ENCODE measurements around the gene ADAMTSL2. TPM values are rescaled to one million over a fixed set of nuclear protein-coding genes. Genes with fewer than 3 reads are reported as not detected.

ADAMTSL2 gene
- total and polyA plus RNA-seq, 2 of the 13 experiments (the other 11 are each of a cell fraction or from before 2014, with no cell fraction given) = 1.9 to 3.8 TPM

DNA sequence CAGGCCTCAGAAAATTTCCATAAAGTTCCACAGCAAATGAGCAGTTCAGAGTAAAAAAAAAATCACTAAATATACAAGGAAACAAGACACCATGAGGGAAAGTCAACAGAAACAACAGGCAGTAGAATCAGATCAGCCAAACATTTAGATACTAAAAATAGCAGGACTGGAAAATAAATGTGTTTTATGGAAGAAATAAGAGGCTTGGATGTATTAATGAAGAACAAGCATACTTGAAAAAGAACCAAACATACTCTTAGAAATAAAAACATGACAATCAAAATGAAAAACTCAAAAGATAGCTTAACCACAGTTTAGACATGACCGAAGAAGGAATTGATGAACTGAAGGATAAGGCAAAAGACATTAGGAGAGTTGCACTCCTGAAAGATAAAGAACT lies 32.4 kb upstream of the ADAMTSL2 start (continued):
- TF ChIP-seq CEBPZ (IDR thresholded peaks at IDR 0.05; ENCODE audit: low read length) (no peak), MED13 (CRISPR knock-in tag; IDR thresholded peaks at IDR 0.05) (no peak)

- TF ChIP-seq GLI4 (CRISPR knock-in tag; IDR thresholded peaks at IDR 0.05; ENCODE audit: borderline replicate concordance) = 0 out of 2 replicates have a peak, but pooled peaks have one; percentile 8
- no peak for TF ChIP-seq ZNF274 (CRISPR knock-in tag; IDR thresholded peaks at IDR 0.05)
- no peak overlapping the region for H2AFZ ChIP-seq (ENCODE audit: low read length)
- DNase-seq (ENCODE audit: low spot score) (no peak), FAIRE-seq (no peak), ATAC-seq (no peak)
- H3K36me3 ChIP-seq (replicated peaks in 1 of 2; ENCODE audit: control insufficient read depth in 1 of 2, insufficient read depth in 2 of 2, low read length in 2 of 2) = no peaks in the 10 kb centered on the region
- no peak overlapping the region for H3K9ac ChIP-seq (ENCODE audit: insufficient read depth, low read depth, low read length)
- no peaks in the 10 kb centered on the region for H4K20me1 ChIP-seq (ENCODE audit: insufficient read depth, low read length)
- H3K79me2 ChIP-seq (ENCODE audit: insufficient read depth, low read length) = no peaks in the 10 kb centered on the region
- peaks cover 47% of the 10 kb centered on the region for H3K4me1 ChIP-seq (ENCODE audit: insufficient read depth, low read length)
- in situ Hi-C loops (cut with HindIII; ENCODE audit: extremely low pct_ligation_motif_present, low pct_unique_long_range_greater_than_20kb) (no loop called here), intact Hi-C loops (cut with micrococcal nuclease; ENCODE audit: unreplicated experiment) (no loop called here)
- no peak overlapping the region for H3K4me2 ChIP-seq (ENCODE audit: low read depth, low read length)
- H3K4me3 ChIP-seq (replicated peaks in 1 of 3; ENCODE audit: insufficient read depth in 1 of 3, low read depth in 2 of 3, low read length in 3 of 3) = no peak overlapping the region
- H3K27ac ChIP-seq (ENCODE audit: extremely low read length, insufficient read depth, low read length) = no peak overlapping the region
- ChIA-PET CTCF (ENCODE audit: low intra/inter-chr PET ratio, low total read pairs) (no interaction called here), POLR2A (interaction anchor here (1.6 to 1.7 kb wide), 3 partner anchors 9 to 210 kb away, joined by 4 to 7 read pairs (median 6); partner anchors contain the start of gene SLC2A6)
- H3K9me3 ChIP-seq (ENCODE audit: low read length) = peaks cover 11% of the 10 kb centered on the region
- WGBS (ENCODE audit: low lambda C conversion rate) = 89% methylated on average over 6 of the region's 13 CpGs
- H3K27me3 ChIP-seq (ENCODE audit: control insufficient read depth in 1 of 2, insufficient read depth in 2 of 2, low read length in 2 of 2) = peaks cover 0 to 18% of the 10 kb centered on the region in 2 experiments; a peak in 3 of 5 replicates
- no TSS peak for BruUV-seq (replicated peaks)
Observed at GRCh38 chr9:133505186-133505830, 29.2 kb upstream of the ADAMTSL2 start.
